T1000 (cell line): Measurements from ENCODE around the gene NSUN6.
A peak's percentile ranks its signal among the peaks of the same experiment; 100 is the strongest.

ENCODE experiments used
- DNase-seq: peaks from one replicate; lab custom pipeline; 2025; ENCODE audit warnings: mixed read lengths; lab: John Stamatoyannopoulos, UW

NSUN6 gene, protein sequence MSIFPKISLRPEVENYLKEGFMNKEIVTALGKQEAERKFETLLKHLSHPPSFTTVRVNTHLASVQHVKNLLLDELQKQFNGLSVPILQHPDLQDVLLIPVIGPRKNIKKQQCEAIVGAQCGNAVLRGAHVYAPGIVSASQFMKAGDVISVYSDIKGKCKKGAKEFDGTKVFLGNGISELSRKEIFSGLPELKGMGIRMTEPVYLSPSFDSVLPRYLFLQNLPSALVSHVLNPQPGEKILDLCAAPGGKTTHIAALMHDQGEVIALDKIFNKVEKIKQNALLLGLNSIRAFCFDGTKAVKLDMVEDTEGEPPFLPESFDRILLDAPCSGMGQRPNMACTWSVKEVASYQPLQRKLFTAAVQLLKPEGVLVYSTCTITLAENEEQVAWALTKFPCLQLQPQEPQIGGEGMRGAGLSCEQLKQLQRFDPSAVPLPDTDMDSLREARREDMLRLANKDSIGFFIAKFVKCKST

DNA sequence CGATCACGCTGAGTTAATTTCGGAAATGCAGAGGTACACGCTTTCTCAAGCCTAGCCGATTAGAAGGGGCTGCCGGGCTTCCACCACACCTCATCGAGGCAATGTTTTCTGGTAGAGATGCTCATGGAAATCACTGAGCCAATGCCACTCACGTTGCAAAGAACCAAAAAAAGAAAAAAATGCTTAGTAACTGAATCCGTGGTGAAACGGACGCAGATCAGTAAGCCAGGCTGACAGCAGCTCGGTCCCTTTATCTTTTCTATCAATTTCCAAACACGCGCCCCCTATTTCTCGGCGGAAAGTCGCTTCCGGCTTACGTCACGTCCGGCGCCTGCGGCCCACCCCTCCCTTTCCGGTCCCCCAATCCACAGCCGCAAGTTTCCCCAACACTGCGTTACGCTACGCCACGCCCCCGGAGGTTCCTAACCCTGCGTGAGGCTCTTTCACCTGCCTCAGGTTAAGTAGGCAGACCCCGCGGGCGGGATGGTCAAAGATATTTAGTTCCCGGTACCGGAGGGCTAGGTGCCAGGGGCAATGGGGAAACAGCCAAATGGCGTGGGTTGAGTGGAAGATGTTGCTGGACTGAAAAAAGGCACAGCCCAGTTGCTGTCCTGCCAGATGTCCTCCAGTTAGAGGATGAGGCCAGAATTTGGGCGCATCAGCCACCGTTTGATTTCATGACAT, at the start of gene NSUN6:
NSUN6 (minus strand) TSS at position 264 of the 684 bp plus-strand sequence. CDS start 384 bp downstream, outside the sequence.
- peak; percentile 94 for DNase-seq

DNA sequence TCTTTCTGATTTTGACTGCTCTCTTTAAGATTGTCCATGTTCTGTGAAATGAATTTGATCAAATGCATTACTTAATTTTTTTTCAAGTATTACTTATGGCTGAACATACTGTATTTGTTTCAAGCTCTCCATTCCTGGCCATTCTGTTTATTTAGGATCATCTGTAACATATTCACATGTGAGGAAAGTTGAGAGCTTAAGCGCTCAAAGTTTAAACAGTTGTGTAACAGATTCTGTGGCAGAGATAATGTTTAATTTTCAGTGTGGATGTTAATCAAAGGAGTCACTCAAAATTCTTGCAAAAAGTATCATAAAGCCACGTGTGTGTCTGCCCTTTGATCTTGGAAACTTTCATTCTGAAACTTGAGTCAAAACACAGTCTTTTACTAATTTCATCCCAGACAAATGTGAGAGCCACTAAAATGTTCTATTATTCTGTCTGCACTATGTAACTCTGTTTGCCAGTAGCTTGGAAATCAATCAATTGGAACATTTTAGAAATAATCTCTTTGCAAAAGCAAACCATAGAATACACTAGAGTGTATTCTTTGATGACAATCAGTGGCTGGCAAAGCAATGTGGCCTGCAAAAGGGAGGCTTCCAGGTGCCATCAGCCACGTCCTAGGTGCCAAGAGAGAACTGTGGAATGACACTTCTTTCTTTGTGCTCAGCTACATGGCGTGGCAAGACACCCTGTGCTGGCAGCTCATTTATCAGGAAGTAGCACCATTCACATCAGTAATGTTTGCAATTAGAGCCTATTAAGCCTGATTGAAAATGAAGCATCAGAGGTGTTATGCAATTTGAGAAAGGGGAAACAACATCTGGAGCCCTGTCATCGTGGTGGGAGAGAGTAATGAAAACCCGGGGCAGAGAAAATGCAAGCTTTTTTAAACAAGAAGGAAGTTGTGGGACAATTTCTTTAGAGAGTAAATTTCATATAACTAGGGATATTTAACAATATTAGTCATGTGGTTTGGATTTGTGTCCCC, 48.8 kb upstream of the NSUN6 start:
- DNase-seq, result no peak

DNA sequence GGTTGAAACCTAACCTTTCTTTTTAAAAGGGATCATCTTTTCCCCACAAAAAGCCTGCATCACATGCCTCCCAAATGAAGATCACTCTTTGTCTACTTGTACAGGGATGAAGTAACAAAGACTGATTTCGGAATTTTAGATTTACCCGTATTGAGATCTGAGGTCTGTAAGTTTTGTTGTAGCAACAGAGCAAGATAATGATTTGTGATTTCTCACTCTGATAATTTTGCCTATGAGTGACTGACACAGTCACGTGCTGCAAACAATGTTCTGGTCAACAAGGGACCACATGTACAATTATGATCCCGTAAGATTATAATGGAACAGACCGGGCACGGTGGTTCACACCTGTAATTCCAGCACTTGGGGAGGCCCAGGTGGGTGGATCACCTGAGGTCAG, 39.2 kb upstream of the NSUN6 start:
- no peak for DNase-seq

DNA sequence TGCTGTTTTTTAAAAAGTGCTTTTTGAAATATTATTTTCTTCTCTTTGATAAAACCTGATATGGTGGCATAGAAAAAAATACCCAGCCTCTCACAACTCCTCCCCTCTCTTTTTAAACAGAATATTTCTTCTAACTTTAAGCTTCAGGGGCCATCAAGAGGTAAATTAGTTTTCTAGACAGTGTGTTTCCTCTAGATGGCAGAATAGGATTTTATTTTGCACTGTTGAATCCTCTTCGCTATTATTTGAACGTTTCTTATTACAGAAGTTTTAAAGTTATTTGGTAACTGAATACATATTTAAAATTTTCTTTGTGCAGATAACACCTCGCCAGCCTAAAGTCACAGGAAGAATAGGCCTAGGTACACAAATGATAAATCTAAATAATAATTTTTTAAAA, 38.1 kb upstream of the NSUN6 start:
- DNase-seq, result no peak

DNA sequence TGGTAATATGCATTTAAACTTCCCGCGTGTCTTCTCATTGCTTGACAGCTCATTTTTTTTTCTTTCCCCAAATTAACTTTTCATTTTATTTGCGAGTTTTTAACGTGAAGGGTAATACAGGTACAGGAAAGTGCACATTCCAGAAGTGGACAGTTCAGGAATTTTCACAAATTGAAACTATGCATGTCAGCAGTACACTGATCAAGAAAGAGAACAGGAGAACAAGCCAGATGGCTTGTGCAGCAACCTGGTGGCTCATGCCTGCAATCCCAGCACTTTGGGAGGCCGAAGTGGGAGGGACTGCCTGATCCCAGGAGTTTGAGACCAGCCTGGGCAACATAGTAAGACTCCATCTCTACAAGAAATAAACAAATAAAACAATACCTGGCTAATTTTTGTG, 36.3 kb upstream of the NSUN6 start:
- DNase-seq, result no peak

DNA sequence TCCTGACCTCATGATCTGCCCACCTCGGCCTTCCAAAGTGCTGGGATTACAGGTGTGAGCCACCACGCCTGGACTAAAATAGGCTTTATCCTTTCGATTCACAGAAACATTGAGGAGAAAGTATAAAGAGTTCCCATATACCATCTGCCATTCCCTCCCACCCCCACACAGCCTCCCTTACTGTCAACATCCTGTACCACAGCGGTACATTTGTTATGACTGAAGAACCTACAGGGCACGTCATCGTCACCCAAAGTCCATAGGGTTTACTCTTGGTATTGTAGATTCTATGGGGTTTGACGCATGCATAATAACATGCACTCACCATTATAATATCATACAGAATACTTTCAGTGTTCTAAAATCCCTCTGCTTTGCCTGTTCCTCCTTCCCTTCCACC, 35.8 kb upstream of the NSUN6 start:
- DNase-seq, result no peak

DNA sequence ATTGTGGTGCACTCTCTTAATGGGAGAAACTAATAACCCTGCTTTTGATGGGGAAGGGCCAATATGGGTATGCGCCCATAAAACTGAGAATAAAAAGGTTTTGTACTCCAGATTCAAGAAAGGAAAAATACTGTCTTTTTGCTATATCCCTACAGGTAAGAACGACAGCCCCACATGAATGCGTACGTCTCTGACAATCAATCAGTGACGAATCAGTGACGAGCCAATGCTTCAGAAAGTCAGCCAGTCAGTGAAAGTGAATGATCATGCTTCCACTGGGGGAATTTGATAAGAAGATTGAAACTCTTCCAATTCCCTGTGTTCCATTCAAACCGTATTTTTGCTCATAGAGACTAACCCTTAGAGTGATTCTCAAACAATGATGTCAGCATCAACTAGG, 34.2 kb upstream of the NSUN6 start:
- no peak for DNase-seq

DNA sequence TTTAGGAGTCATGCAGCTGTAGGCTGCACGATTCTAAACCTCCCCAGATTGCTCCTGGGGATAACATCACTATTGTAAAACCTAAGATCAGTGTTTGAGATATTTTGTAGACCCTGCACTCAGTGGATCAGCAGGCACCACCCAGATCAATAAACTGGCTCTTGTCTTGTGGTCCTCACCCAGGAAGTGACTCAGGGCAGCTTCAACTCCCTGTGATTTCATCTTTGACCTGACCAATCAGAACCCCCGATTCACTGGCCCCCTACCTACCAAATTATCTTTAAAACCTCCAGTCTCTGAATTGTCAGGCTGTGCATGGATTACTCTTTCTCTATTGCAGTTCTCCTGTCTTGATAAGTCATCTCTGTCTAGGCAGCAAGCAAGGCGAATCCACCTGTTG, 33.6 kb upstream of the NSUN6 start:
- DNase-seq, result no peak

DNA sequence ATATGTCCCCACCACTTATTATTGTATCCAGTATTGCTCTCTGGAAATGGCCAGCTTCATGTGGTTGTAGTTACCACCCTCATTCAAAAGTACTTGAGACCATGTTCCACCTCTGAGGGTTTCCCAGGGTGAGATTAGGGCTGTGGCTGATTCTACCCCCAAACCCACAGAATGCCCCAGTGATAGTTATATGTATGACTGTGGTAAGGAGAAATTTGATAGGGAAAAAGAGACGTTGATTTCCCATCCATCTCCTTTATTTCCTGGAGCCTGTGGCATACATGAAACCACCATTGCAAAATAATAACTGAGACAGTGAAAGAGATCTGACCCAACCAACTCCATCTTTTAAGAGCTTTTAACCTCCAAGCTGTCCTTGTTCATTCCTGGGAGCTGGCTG, 33.0 kb upstream of the NSUN6 start:
- no peak for DNase-seq

DNA sequence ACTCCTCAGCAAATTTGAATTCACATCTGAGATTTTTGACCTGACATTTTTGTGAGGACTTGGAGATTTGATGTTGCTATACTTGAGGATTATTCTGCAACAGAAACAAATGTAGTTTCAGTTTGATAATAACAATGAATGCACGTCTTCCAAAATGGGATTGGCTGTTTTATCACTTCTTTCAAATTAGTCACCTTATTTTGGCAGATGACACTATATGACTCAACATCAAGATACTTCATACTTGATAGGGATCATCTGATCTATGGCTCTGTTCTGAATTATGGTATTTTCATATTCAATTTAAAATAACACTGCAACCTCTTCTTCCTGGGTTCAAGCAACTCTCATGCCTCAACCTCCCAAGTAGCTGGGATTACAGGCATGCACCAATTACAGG, 32.0 kb upstream of the NSUN6 start:
- DNase-seq, result no peak

DNA sequence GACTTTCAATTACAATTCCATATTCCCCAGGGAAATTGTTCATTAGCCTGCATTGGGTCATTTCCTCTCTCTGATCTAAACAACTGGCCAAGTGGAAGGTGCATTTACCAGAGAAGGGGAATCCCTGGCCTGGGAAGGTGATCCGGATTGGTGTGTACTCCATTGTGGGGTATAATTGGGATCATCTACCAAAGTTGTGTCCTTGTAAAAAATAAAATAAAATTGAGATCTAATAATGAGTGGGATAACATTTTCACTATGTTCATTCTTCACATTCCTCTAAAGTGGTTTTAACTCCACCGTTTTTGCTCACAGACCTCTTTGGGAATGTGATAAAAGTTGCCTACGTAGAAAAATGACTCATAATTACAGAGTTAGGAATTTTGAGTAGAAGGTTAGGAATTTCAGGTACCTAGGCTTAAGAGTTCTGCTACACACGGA, 30.6 kb upstream of the NSUN6 start:
- DNase-seq, result peak; percentile 27

DNA sequence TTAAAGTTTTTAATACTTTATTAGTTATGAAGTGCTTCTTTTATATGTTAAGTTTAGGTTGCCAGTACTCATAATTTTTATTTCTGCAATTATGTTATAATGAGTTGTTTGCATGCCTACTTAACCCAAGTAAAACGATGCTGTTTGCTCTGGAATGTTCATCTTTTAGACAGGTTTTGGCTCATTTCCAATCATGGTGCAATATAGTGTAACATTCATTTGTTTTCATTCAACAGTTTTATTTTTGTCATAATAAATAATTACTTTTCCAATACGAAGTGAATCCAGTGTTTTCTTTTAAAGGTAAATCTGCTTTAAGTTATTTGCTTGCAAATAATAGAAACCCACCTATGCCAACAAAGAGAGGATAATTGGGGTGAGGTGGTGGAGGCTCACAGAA, 30.0 kb upstream of the NSUN6 start:
- no peak for DNase-seq

DNA sequence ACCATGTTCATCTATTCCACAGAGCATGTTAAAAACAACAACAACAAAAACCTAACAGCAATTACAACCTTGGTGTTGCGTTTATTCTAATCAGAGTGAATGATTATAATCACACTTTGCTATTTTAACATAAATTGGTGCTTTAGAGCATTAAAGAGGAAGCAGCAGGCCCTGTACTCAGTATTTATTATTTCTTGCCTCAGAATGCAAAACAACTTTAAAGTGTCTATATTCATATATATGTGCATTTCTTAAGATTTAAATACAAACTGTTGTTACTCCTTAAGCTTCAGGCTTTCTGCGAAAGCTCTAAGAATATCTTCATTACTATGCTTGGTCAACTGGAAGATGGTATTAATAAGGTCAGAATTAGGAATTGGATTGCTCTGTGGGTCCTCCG, 29.4 kb upstream of the NSUN6 start:
- no peak for DNase-seq

DNA sequence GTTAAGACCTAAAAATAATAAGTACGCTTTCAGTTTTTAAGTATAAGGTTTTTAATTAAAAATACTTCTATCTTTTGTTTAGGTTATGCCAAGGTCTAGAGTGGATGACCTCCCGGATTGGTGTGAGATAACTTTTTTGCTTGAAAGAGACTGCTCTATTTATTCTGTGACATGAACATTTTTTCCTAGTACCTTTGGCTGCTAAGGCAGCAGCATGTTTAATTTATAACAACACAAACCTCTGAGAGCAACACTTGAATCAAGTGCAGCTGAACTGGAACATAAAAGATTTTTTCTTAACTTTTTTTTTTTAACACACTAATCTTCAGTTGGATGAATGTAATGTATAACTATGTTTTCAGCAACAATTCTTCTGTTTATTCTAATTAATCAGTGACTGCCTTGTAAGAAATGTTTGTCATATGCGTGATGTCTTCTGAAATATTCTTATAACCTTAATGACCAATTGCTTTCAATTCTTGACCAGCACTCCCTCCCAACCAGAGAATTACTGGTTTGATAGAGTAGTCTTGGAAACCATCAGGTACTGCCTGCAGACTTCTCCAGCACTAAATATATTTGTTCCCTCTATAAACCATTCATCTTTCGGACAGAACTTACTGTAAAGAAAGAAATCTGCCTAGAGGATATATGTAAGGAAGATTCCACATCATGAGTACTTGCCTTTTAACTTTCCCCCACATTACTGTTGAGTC, 23.9 kb upstream of the NSUN6 start:
- no peak for DNase-seq

DNA sequence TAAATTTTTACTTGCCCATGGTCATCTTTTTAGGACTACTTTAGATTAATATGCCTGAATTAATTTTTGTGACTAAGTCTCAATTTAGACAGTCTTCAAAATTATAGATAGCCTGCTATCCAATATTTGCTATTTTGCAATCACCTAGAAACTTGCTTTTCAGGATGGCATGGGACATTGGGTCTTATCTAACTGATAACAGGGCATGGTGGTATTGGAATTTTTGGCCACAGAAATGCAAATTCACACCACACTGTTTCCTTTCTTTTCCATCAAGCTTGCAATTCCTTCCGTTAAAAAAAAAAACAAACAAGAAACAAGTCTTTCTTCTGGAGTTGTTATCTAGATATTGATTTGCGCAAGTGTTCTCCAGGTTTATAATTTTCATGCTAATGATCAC, 16.6 kb upstream of the NSUN6 start:
- DNase-seq, result no peak

DNA sequence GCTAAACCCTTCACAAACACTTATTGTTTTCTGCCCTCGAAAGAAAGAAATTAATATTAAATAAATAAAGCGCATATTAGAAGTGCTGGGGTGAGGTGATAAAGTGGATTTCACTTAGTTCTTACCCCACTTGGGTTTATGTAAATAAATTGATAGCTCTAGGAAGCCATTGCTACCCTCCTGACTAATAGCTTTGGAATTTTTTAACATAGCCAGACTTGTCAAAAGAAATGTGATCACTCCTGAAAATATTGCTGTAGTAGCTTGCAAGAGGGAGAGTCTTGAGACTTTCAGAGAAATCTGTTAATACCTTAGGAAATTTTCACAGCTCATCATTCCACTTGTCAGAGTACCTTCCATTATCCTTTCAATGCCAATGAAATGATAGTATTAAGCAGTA, 15.4 kb upstream of the NSUN6 start:
- no peak for DNase-seq

DNA sequence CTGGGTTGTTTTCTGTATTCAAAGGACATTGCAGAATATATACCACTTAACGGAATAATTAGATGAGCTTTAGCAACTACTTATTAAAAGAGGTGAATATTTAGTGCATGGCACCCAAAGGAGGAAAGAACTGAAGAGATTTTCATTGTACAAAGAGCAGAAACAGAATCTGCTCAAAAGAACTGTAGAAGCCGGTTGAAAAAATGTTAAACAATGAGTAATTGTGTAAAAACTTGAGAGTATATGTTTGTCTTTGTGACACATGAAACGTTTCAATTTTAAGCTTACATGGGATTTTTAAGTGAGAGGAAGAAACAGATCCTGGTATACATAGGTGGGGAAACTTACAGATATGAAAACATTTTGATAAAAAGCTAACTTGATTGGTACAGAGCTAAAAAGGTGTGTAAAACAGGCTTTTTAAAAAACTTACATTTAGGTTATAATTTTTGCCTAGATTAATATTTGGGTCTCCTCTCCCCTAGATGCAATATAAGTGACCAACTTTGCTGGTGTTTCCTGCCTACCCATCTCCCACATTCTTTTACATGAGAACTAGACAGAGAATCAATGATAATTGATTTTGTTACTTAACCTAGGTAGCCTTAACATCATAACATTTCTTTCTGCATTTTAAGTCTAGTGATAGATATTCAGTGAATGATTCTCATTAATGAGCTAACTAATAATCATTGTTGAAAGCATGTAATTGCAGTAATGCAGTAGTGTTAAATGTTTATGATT, 14.6 kb upstream of the NSUN6 start:
- no peak for DNase-seq

DNA sequence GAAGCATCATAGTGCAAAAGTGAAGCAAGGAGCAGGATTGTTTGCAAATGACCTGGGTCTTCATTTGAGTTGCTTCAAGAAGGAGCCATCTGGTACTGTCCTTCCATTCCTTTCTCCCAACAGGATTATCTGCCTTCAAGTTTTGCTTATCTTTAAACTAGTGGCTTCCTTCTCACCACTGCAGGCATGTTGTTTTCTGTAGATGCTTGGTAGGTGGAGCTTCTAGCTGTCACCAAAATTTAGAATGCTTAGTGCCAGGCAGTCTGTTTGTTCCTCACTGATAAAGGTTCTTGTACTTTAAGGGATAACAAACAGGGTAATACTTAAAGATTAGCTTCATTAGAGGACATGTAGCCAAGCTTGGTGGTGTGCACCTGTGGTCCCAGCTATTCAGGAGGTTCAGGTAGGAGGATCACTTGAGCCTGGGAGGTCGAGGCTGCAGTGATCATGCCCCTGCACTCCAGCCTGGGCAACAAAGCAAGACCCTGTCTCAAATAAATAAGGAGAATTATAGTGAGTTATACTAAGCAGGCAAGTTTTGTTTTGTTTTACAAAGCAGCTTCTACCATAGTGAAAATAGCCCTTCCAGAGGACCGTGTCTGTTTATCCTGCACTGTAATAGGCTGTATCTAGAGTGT, 13.6 kb upstream of the NSUN6 start:
- no peak for DNase-seq

DNA sequence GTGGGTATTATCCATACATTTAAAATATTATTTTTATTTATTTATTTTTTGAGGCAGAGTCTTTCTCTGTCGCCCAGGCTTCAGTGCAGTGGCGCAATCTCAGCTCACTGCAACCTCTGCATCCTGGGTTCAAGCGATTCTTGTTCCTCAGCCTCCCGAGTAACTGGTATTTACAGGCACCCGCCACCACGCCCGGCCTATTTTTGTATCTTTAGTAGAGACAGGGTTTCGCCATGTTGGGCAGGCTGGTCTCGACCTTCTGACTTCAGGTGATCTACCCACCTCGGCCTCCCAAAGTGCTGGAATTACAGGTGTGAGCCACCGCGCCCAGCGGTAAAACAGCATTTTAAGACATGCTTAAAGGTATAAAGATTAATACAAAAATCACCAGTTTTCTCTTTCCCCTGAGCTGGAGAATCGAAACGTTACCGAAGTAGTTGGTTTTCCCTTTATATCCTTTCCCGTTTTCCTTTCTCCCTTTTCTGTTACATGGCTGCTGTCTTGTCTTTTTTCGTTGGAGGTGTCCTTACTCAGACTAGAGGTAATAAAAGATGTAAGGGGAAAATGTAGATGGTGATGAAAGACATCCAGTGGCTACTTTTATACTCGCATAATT, 9.5 kb upstream of the NSUN6 start:
- DNase-seq, result no peak
